Measurements from ENCODE around the gene RFNG.
"Not testable (repeated sequence)": the region's sequence is repeated elsewhere in the genome, so short reads cannot be mapped to it uniquely, and the experiment has no call there.

The RFNG gene

DNA sequence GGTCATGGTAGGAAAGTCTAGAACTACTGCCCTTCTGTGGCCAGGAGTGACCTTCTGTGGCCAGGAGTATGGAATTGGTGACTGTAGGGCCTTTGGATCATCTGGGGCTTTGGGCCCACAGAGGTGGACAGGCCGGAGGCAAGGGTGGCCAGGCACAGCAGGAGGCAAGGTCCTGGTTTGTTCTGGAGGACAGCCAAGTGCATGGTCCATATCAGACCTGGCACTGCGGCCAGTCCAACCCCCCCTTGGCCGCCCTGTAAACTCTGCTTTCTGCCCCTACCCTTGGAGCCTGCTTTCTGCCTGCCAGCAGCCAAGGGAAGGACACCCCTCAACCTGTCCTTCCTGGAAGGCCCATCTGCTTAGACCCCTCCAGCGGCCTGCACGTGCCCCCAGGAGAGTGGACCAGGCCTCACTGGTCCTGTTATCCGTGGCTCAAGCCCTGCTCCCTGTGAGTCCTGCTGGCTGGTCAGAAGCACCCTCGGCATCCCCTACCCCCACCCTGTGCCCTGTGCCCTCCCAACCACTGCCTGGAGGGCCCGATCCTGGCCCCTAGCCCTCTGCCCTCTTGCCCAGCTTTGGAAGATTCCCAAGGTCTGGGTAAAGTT, 11.8 kb downstream of the RFNG start:
- DNase-seq = no peak

DNA sequence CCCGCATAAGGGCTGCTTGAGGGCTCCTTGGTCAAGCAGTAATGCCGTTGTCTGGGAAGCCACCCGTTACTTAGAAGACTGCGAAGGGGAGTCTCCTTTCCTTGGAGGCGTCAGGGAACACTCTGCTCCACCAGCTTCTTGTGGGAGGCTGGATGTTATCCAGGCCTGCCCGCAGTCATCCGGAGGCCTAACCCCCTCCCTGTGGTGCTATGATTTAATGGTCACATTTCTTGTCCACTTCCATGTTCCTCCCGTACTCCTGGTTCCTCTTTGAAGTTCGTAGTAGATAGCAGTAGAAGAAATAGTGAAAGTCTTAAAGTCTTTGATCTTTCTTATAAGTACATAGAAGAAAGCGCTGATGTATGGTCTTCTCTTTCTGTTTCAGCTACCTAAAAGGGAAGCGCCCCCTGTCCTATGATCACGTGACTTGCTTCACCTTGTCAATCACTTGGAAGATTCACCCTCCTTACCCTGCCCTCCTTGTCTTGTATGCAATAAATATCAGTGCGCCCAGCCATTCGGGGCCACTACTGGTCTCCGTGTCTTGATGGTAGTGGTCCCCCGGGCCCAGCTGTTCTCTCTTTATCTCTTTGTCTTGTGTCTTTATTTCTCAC, 12.7 kb downstream of the RFNG start:
- DNase-seq = not testable (repeated sequence)

DNA sequence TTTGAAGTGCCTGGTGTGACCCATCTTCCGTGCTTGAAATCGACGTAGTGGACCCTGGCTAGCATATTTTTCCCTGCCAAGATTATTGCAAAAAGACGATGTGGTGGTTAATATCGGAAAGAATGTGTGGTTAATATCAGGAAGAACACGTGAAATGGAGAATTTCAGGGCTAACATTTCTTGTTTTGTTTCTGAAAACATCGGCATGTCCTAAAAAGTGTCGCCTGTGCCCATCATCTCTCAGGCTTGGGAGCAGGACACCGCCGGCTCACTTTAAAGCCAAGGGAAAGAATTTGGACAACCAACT, 13.8 kb downstream of the RFNG start:
- DNase-seq = no peak

DNA sequence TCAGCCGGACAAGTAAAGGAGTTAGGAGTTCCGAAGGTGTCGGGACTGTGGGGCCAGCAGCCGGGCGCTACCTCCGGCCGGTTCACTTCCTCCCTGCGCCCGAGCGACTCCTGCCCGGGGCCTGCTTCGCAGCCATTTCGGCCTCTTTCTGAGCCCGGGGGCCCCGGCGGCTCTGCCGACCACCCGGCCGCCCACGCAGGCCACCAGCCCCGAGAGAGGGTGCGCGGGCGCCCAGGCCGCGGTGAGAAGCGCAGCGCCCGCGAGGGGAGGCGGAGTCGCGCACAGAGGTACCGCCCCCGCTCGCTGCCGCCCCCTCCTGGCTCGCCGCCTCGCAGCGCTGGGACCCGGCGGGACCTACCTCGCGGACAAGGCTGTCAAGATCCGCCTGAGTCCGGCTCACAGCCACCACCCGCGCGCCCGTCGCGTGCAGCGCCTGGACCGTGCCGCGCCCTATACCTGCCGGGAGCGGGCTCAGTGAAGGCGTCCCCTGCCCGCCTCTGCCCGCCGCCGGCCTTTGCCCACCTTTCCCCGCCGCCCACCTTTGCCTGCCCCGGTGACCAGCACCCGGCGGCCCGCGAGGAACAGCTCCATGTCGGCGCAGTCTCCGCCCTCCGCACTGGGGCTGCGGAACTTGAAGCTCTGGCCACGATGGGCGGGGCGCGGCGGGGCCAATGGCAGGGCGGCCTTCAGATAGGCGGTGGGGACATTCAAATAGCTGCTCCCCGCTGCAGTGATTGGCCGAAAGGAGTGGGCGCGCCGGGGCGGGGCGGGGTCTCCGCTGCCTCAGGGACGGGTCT, 14.3 kb downstream of the RFNG start, which contains the start of gene DCXR:
Gene DCXR, minus strand, starts transcription at position 606 of the 797 bp plus-strand sequence. Its CDS starts 15 bp downstream, at position 591.
- DNase-seq = peak; percentile 97

DNA sequence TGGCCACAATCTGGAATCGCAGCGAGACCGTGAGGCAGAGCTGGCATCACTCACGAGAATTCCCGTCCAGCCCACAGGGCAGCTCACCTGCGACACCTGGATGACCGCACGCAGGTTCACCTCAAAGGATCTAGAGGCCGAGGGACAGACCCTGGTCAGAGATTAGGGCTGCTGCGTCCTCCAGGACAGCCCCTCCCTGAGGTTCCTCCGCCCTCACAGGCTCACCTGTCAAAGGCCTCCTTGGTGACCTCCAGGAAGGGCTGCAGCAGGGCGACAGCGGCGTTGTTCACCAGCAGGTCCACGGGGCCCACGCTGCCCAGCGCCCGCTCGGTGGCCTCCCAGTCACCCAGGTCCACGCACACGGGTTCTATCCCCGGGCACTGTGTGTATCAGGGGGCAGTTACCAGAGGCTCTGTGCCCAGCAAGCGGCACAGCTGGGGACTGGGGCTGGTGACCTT, 14.9 kb downstream of the RFNG start:
- DNase-seq = no peak

DNA sequence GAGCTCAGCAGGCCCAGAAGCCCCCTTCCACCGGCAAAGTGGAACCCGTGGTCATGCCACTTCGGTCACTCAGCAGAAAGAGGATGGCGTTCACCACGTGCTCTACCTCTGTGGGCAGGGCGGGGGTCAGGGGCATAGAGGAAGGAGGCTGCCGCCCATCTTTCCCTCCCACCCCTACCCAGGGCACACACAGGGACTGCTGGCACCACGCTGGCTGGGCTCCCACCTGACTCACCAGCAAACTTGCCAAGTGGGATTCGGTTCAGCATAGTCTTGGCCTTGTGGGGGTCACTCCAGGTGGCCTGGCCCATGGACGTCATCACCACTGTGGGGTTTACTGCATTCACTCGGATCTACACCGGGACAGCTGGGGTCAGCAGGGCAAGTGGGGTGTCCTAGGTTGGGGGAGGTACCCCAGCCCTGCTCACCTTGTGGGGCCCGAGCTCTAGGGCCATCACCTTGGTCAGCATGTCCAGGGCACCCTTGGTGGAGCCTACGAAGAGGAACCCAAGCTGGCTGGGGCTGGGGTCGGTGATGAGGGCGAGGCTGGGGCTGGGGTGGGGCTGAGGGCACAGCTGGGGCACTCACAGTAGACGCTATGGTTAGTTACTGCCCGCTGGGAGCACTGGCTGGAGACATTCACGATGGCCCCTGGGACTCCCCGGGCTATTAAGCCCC, 15.5 kb downstream of the RFNG start:
- DNase-seq = no peak

DNA sequence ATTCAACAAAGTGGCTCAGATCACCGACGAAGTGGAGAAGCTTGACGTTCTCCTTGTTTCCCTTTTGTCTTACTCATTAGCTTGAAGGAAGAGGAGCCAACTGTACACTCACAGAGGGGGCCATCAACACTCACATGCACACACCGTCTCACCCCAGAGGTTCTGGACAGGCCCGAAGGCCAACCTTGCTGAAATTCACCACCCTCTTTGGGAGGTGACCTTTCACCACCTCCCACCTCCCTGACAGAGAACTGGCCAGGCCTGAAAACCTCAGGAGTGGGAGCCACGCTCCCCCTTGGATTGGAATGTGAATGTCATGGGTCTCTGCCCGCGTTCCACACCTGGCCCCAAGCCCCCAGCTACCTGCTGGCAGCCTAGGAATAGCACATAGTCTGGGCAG, 16.1 kb downstream of the RFNG start:
- DNase-seq = no peak

DNA sequence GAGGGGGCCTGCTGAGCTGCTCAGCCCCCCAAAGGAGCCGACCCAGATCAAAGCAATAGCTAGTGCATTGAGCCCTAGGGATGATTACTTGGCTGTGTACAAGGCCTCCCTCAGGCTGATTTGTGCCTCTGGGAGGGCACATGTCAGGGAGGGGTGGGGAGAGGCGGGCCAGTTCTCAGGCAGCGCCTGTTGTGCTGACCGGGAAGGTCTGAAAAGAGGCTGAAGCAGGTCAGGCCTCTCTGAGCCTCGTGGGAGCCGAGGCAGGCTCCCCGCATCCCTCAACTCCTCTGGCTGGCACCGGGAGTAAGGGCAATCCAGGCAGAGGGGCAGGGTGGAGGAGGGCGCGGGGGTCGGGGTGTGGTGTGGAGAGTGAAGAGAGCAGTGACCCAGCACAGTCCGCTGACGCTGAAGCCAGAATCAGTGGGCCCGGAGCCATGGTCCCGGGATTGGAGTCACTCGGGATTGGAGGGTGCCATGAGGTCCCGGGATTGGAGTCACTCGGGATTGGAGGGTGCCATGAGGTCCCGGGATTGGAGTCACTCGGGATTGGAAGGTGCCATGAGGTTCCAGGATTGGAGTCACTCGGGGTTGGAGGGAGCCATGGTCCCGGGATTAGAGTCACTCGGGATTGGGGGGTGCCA, 17.1 kb downstream of the RFNG start:
- no peak for DNase-seq

DNA sequence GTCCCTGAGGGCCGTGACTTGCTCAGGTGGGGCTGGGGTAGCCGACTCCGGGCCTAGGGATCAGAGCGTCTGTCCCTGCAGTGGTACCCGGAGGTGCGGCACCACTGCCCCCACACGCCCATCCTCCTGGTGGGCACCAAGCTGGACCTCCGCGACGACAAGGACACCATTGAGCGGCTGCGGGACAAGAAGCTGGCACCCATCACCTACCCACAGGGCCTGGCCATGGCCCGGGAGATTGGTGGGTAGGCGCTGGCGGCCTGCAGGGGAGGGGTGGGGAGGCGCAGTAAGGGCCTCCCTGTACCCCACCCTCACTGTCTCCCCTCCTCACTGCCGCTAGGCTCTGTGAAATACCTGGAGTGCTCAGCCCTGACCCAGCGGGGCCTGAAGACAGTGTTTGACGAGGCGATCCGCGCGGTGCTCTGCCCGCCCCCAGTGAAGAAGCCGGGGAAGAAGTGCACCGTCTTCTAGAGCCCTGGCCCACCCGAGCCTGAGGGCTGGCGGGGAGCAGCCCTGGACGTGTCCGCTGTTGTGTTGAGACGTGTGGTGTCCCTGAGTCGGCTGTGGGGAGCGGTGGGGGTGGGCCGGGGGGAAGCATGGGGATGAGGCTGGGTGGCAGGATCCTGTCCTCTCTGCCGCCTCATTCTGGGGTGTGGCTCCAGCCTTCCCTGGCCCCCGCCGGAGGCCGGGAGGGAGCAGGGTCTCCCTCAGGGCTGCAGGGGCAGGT, 18.1 kb downstream of the RFNG start:
- no peak for DNase-seq

DNA sequence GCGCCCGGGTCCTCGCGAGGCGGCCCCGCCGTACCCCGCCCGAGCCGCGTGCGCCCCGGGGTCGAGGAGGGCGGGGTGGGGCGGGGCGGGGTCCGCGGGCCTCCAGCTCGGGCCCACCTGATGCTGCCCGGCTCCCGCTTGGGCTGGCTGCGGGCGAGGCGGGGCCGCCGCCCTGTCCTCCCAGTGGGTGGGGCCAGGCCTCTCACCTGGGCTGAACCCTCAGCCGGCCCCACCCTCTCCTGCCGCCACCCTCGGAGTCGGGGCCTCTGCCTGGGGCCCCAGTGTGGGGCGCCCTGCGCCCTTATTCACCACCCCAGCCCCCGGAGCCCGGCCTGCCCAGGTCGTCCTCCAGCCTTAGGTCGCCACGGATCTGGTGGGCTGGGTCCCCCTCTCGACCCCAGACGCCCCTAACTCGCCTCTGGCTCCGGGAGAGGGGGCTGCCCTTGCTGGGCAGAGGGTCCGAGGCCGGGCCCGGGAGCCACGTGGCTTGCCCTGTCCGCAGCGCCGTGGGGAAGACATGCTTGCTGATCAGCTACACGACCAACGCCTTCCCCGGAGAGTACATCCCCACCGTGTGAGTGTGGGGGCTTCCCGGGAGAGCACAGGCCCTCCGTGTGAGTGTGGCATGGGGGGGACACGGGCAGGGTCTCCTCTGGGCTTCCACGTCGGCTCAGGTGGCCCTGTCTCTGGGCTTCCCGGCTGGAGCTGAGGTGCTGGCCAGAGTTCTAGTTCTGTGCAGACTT, 19.6 kb downstream of the RFNG start:
- DNase-seq = no peak

DNA sequence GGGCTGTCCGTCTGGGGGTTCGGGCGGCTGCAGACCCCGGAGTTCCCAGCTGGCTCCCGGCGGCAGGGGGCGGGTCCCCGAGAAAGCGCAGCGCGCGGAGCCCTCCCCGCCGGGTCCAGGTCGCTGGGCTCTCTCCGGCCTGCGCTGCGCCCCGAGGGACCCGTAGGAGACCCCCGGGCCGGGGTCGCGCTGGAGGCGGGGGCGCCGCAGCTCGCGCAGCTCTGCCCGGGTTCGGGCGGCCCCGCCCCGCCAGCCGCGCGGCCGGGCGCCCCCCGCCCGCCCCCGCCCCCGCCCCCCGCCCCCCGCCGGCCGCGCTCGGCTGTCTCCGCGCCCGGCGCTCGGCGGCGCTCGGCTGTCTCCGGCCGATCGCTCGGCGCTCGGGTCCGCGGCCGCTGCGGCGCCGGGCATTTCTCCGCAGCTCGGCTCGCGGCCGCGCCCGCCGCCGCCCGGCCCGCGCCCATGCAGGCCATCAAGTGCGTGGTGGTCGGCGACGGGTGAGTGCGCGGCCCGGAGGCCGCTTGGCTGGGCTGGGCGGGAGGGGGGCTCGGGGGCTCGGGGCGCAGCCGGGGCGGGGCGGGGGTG, 20.2 kb downstream of the RFNG start, which contains the start of gene RAC3:
Gene RAC3, plus strand, starts transcription at position 376 of the 582 bp plus-strand sequence. Its CDS starts 84 bp downstream, at position 460.
- no peak for DNase-seq

DNA sequence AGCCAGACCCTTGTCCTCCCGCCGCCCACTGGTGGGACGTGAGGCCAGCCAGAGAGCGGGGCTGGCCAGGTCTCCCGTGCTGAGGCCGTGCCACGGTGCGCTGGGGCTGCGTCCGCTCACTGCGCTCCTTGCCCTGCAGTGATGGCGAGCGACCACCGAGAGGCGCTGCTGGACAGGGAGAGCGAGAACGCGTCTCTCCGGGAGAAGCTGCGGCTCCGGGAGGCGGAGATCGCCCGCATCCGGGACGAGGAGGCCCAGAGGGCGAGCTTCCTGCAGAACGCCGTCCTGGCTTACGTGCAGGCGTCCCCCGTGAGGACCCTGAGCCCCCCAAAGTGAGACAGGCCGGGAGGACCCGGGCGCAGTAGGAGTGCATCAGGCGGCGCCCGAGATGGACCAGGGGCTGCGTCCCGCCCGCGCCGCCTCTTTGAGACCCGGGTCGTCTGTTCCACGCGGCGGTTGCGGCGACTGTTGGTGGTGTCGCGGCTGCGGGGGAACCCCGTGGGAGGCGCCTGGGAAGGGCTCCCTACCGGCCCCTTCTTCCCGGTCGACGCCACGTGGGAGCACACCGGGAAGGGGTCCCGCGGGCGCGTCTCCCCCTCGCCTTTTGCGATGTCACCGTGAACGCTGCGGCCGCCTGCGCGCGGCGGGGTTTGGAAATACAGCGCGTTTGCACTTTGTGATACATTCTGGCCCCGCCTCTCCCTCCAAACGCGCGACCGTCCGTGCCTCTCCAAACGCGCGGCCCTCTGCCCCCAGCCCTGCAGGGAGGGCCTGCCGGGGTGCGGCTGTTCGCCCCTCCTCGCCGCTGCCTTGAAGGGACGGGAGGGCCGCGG, 20.9 kb downstream of the RFNG start:
- peak; percentile 86 for DNase-seq

DNA sequence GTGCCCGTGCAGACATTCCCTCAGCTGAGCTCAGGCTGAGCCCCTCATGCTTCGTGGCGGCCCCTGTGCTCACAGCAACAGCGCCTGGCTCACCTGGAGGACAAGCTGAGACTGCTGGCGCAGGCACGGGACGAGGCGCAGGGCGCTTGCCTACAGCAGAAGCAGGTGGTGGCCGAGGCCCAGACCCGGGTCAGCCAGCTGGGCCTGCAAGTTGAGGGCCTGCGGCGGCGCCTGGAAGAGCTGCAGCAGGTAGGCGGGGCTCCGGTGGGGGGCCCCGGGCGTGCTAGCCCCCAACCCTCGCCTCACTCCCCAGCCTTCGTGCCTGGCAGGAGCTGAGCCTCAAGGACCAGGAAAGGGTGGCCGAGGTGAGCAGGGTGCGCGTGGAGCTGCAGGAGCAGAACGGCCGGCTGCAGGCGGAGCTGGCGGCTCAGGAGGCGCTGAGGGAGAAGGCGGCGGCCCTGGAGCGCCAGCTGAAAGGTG, 21.6 kb downstream of the RFNG start:
- no peak for DNase-seq

DNA sequence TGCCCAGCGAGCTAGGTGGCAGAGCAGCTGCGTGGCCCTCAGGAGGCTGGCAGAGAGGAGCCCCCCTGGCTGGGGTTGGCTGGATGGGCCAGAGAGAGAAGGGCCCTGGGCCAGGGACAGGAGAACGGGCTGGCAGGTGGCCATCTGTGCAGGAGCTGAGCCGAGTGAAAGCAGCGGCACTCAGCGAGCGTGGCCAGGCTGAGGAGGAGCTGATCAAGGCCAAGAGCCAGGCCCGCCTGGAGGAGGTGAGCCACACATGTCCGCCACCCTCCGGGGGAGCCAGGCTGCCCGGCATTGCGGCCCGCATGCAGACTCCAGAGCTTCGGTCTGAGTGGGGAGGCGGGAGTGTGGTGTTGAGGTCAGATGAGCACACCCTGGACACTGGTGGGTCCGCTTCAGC, 22.2 kb downstream of the RFNG start:
- no peak for DNase-seq

DNA sequence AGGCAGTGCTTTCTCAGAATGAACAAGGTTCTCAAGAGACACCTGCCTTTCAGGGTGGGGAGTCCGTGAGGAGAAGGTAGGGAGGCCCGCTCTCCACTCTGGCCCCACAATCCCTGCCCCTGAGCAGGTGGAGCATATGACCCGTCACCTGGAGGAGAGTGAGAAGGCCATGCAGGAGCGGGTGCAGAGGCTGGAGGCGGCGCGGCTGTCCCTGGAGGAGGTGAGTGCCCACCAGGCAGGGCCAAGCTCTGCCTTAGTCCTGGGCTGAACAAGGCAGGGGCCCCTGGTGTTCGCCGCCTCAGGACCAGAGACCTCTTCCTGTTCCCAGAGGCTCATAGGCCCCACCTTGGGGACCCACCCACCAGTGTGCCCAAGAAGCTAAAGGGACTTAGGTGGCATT, 22.6 kb downstream of the RFNG start:
- DNase-seq = no peak

DNA sequence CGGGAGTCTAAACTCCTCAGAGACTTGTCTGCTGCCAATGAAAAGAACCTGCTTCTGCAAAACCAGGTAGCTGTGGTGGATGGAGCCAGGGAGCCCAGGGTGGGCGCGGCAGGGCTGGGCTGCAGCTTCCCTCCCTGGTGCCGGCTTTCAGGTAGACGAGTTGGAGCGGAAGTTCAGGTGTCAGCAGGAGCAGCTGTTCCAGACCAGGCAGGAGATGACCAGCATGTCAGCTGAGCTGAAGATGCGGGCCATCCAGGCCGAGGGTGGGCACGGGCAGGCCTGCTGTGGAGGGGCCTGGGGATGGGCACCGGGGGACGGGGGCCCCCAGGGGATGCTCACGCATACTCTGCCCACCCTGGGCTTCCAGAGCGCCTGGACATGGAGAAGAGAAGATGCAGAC, 23.4 kb downstream of the RFNG start:
- DNase-seq = no peak

DNA sequence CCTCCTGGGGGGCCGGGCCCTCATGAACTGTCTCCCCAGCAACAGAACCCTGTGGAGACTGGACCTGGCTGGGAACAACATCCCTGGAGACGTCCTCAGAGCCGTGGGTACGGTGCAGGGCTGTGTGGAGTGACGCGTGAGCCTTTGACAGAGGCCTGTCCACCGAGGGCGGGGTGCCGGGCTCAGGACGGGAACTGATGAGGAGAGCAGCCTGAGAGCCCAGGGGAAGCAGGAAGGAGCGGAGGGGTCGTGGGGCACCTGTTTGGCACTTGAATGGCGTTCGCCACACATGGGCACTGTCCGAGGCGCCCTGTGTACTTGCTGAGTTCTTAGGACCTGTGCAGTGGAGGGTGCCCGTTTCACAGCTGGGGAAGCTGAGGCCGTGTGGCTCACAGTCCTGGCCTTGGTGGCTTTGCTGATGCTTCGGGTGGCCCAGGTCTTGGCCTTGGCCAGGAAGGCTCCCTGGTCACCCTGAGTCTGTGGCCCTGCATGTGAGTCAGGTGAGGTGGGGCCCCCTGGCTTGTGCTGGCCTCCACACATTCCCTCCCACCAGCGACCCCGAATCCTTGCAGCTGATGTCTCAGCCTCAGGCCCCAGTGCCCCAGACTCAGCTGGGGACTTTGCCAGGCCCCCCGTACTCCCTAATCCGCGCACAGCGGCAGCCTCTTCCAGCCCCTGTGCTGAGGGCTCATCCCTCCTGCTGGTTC, 26.1 kb downstream of the RFNG start:
- no peak for DNase-seq

DNA sequence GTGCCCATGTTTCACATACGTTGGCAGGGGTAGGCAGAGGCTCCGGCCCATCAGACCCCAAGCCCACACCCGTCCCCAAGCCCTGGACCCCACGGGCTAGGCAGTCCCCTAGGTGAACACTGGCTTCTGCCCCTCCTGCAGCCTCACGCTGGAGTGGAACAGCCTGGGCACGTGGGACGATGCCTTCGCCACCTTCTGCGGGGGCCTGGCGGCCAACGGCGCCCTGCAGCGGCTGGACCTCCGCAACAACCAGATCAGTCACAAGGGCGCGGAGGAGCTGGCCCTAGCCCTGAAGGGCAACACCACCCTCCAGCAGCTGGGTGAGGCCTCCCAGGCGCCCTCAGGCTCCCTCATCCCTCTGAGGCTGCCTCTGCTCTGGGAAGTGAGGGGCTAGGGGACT, 26.8 kb downstream of the RFNG start:
- DNase-seq = no peak

Data from activated CD4-positive, CD25-positive, alpha-beta regulatory T cell treated with anti-CD3 and anti-CD28 coated beads, Interleukin-2, amount 50 U/mL, for 72 hours (primary cell).